Measurements from ENCODE around the gene BRI3BP.
A peak's percentile ranks its signal among the peaks of the same experiment; 100 is the strongest.
"Not testable (repeated sequence)": the region's sequence is repeated elsewhere in the genome, so short reads cannot be mapped to it uniquely, and the experiment has no call there.

BRI3BP gene

DNA sequence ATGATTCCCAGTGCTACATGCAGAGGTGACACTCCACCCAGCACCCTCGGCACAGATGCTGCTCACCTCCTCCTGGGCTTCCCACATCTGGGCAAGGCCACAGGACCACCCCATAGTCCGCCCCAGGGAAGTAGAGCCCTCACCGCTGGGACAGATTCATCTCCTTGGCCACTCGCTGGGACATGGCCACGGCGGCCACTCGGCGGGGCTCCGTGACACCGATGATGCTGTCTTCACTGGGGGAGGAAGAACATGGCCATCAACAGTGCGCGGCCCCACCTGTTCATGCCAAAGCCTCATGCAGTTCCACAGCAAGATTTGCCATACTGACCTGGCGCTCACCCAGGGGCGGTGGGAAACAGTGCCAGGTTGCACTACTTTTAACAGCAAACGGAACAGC lies 18.2 kb upstream of the BRI3BP start:
- no peak for DNase-seq

DNA sequence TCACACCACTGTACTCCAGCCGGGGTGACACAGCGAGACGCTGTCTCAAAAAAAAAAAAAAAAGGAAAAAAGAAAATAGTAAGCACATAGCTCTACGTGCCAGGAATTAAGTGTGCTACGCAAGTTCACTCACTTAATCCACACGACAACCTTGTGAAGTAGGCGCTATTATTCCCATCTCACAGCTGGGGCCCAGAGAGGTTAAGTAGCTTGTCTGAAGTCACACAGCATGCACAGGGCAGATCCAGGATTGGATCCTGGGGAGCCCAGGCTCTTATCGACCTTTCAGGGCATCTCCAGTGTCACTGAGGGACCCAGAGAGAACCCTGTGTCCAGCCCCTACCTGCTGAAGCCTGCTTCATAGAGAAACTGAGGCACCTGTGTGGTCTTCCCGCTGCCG lies 16.4 kb upstream of the BRI3BP start:
- no peak for DNase-seq

DNA sequence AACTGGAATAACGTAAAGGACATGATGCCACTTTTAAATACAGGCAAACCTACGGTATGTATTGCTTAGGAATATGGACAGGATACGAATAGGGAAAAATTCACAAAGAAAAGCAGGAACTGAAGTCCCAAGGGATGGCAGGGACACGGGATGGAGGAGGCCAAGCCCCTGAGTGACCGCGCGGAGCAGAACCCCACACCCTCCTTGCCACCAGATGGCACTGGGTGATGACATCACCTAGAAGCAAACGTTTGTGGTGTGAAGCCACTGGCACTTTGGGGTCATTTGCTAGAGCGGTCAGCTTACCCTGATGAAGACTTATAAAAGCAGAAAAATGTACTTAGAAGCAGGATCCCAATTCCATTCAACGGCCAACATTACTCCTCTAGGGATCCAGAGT lies 13.9 kb upstream of the BRI3BP start:
- no peak for DNase-seq

DNA sequence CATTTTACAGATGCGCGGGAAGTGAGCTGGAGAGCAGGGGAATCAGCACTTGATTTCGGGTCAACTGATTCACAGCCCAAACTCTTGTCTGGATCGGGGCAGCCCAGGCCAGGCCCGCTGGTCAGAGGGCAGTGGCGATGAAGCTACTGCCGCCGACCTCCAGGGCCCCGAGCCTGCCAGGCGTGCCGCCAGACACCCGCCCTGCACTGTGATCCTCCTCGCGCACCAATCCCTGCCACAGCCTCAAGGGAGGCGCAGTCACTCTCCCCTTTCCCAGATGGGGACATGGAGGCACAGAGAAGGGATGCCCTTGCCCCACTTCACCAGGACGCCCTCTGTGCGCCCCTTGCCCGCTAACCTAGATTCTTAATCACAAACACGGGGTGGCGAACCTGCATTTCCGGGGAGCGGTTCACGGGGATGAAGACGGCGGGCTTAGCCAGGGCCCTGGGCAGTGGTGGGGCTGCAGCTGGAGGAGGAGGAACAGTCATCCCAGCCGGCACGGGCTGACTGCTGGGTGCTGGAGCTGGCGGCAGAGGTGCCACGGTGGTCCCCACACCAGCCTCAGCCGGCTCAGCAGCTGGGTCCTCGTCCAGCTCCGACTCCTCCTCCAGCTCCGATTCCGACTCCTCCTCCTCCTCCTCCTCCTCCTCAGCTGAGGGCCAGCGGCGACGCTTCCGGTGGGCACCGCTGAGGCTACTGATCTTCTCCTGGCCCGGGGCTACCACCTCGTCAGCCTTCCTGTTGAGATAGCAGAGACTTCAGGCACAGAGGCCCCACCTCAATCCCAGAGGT lies 13.2 kb upstream of the BRI3BP start:
- no peak for DNase-seq

DNA sequence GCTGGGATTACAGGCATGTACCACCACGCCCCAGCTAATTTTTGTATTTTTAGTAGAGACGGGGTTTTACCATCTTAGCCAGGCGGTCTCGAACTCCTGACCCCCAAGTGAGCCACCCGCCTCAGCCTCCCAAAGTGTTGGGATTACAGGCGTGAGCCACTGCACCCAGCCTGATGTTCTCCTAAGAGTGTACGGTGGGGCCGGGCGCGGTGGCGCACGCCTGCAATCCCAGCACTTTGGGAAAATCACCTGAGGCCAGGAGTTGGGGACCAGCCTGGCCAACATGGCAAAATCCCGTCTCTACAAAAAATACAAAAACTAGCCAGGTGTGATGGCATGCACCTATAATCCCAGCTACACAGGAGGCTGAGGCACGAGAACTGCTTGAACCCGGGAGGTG lies 6.6 kb upstream of the BRI3BP start:
- DNase-seq: not testable (repeated sequence)

DNA sequence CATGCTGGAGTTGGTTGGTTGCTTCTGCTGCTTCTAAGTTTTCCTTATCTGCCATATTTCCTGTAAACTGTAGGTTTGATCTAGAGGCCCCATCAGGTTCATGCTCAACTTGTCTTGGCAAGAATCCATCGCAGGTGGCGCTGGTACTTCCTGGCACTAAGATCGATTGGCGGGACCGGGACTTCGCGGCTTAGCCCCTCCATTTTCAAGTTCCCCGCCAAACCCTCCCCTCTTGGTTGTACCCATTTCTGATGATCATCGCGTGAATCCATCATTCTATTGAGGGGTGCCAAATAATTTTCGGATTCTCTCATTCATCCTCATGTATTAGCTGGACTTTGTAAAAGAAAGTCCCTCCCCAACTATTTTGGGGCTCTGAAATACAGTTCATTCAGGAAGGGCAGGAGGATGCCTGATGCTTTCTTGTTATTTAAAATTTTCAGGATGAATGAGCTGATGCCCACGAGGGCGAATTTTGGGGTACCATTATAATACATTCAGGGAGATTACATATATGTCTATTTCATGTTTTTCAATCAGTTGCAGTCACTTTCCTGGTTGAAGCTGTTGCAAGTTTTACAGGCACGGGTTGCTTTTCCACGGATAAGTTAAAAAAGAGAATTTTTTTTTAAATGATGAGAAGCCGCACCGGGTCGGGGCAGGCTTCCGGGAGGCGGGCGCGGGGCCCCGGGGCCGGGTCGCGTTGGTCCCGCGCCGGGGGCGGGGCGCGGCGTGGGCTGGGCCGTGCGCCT lies 395 bp upstream of the BRI3BP start:
- DNase-seq: peak; percentile 91 to 94

DNA sequence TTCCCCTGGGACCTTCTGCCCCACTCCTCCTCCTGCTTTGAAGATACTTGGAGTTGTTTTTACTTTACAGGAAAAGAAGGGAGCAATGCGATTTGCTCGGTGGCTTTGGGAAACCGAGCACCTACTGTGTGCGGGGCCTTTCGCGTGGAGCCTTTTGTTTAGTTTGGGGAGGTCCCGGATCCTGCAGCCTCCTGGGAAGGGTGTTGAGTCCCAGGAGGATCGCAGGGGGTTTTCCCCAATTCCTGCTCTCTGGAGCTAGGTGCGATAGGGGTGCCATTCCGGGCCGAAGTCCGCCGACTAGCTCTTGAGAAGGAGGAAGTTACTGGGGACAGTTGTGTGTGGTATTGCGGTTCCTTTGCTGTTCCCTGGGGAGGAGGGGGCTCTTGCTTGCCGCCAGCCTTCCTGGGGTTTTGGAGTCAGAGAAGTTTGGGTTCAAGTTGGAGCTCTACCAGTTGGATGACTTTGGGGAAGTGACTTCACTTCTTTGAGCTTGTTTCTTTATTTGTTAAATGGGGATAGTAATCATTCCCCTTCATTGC lies 1.1 kb downstream of the BRI3BP start:
- peak in 1 of 2 experiments; percentile 11 for DNase-seq

DNA sequence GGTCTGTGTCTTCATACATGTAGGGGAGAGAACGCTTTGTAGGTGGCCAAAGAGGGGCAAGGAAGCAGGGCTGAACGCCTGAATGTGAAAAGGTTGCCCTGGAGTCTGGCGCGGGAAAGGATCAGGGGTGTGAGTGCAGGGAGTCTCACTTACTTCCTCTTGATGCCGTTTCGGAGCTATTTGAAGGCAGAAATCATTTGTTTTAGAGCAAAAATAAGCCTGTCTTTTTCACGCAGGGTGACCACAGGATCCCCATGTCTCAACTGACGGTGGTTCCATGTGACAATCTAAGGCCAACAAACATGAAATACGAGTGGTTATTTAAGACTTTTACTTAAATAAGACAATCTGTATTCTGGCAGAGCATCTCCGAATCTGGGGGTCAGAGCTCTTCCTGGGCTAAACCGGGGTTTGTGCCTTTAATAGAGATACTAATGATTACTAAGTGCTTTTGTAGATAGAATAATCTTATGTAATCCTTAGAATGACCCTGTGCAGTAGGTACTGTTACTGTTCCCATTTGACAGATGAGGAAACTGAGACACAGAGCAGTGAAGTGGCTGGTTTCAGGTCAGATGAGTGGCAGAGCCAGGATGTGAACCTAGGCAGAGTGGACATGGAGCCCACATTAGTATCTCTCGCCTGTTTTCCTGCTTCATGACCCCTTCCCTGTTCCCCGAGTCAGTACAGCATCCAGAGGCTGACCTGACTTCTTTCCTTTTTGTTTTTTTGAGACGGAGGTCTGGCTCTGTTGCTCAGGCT lies 1.9 kb downstream of the BRI3BP start:
- no peak for DNase-seq

DNA sequence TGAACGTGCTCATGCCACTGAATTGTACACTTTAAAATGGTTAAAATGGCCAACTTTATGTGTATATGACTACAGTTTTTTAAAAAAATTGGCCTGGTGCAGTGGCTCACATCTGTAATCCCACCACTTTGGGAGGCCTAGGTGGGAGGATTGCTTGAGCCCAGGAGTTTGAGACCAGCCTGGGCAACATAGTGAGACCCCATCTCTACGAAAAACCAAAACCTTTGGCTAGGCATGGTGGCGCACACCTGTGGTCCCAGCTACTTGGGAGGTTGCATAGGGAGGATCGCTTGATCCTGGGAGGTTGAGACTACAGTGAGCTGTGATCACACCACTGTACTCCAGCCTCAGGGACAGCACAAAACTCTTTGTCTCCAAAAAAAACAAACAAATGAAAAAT lies 5.3 kb downstream of the BRI3BP start:
- no peak for DNase-seq

DNA sequence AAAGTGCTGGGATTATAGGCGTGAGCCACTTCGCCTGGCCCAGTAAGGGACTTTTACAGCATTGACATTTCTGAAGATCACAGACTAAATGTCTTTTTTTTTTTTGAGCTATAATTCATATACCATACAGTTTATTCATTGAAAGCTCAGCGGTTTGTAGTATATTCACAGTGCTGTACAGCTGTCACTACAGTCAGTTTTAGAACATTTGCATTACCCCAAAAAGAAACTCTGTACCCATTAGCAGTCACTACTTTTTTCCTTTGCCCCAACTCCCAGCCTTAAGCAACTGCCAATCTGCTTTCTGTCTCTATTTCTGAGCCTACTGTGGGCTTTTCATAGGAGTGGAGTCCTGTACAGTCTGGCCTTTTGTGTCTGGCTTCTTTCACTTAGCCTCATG lies 8.2 kb downstream of the BRI3BP start:
- DNase-seq: no peak

DNA sequence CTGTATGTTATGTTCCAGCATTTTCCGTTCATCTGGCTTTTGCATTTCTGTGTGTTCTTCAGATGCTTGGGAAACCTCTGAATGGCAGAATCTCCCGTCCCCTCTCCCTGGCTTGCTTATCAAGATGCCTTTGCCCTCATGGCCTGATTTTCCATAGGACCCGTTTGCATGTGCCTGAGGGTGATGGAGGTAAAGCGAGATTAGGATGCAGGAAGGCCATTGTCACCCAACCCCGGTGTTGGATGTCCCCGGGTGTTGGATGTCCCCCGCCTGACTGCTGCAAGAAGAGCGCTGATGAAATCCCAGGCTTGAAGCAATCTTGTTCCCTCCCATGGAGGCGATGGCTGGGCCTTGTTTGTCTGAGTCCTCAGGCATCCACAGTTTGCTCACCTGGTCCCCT lies 9.6 kb downstream of the BRI3BP start:
- DNase-seq: no peak

DNA sequence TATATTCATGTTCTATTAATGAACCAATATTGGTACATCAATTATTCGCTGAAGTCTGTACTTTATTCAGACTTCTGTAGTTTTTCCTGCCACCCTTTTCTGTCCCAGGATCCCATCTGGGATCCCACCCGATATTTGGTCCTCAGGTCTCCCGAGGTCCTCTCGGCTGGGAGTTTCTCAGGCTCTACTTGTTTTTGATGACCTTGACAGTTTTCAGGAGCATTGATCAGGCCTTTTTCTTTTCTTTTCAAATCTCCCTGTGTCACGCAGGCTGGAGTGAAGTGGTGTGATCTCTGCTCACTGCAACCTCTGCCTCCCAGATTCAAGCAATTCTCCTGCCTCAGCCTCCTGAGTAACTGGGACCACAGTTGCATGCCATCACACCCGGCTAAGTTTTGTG lies 11.2 kb downstream of the BRI3BP start:
- no peak for DNase-seq

DNA sequence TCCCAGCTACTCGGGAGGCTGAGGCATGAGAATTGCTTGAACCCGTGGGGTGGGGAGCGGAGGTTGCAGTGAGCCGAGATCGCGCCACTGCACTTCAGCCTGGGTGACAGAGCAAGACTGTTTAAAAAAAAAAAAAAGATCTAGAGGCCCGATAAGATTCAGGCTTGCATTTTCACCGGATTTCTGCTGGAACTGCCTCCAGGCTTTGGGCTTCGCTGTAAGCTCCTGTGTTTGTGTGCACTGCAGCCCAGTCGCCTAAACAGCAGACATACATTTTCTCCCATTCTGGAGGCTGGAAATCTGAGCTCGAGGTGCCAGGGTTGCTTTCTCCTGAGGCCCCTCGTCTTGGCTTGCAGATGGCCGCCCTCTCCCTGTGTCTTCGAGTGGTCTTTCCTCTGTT lies 12.2 kb downstream of the BRI3BP start:
- DNase-seq: no peak

DNA sequence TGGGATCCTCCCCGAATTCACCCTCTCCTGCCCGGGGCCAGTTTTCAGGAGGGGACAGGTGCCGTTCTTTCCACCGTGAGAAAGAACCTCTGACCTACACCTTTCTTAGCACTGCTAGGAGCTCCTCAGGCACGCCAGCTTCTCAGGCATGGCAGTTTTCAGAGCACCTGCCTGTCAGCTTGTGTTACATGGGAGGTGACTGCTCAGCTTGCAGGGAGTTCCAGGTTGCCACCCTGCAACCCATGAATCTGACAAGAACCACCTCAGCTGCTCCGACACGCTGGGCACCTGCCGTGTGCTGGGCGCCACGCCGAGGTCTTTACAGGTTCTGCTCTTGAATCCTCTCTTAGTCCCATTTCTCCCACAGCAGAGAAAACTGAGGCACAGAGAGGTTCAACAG lies 12.9 kb downstream of the BRI3BP start:
- no peak for DNase-seq

DNA sequence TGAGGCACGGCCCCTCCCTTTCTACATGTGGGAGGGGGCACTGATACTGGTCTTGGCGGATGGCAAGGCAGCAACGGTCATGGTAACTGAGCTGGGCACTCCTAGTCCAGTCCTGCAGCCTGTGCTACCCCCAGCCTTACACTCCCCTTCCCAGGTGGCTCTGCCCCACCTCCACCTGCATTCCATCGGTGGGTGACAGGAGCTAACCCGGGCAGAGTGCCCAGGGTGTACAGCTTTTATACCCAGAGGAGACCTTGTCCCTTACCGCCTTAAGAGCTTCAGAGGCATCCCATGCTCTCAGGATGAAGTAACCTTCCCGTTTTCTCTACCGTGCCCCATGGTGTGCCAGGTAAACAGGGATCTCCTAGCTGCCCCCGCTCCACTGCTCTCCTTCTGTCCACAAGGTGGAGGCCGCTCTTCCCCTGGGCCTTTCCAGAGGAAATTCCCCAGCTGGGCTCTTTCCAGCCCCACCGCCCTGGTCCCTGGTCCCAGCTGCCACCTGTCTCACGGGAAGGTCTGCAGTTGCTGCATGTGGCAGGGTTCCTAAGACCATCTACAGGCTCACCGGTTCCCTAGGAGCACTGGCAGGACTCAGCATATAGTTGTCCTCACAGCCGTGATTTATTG lies 20.5 kb downstream of the BRI3BP start:
- DNase-seq: no peak

DNA sequence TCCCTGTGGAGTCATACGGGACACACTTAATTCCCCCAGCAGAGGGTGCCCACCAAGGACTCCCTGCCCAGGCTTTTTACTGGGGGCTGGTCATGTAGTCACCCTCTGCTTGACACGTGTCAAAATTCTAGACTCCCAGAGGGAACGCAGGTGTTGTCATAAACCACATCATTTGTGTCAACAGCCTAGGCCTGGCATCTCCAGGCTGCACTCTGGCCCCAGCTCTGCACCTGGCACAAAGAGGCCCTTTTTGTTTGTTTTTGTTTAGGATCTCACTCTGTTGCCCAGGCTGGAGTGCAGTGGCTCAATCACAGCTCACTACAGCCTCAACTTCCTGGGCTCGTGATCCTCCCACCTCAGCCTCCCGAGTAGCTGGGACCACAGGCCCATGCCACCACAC lies 21.1 kb downstream of the BRI3BP start:
- DNase-seq: no peak

DNA sequence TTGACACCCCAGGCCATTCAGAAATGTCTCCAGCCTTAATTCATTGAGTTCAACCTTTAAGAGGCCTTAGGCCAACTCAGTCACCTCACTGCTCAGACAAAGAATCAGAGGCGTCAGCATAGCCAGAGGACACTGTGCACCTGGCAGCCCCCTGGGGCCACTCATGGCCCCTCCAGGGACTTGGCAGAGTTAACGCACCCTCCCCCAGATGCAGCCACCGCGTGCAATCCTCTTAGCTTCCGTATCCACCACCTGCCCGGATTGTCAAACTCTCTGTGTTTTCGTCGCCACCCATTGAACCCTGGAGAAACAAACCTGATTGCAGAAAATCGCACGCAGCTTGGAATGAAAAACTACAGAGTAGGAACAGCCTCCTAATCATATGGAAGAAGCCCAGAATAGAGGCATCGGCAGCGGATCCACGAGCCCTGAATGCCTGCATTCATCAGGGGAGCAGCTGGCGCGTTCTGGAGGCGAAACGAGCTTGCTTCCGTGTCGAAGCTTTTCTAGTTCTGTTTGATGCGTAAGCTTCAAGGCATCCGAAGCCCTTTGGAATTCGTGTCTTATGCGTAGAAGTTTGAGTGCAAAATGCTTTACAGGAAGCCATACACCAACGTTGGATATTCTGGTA lies 22.4 kb downstream of the BRI3BP start:
- DNase-seq: peak in 1 of 2 experiments; percentile 38

DNA sequence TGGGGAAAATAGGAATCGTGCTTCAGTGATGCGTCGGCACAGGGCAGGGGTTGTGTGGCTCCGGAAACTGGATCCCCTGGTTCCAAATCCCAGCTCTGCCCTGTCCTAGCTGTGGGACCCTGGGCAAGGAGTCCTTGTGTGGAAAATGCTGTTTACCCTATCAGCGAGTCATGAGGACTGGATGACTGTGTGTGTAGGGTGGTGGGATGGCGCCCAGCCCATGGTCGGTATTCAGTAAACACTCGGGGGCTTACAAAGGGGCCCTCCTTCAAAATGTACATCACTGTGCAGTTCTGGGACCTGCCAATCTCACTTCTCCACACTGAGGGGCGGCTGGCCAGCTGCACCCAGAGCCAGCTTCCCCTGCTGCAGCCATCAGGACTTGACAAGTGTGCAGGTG lies 24.4 kb downstream of the BRI3BP start:
- no peak for DNase-seq

DNA sequence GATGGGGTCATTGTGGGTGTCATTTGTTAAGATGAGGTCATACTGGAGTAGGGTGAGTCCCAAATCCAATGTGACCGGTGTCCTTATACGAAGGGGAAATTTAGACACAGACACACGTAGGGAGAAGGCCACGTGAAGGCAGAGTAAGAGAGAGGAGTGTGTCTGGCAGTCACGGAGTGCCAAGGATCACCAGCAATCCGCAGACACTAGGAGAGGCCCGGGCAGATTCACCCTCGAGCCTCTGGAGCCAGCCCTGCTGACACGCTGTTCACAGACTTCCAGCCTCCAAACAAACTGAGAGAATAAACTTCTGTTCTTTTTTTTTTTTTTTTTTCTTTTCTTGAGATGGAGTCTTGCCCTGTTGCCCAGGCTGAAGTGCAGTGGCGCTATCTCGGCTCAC lies 24.9 kb downstream of the BRI3BP start:
- DNase-seq: no peak

DNA sequence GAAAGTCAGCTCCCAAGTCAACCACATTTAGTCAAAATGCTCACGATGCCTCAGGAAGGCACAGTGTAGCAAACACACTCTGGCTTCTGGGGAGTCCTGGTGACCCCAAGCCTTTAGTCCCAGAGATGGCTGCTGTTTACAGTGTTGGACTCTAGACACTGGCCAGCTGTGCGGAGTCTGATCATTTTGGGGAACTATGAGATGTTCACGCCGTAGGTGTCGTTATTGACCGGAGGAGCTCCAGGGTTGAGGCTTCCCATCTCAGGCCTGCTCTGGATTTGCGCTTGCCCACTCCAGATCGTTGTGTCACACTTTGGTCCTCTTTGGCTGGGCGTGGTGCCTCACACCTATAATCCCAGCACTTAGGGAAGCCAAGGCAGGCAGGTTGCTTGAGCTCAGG lies 27.7 kb downstream of the BRI3BP start:
- DNase-seq: no peak

DNA sequence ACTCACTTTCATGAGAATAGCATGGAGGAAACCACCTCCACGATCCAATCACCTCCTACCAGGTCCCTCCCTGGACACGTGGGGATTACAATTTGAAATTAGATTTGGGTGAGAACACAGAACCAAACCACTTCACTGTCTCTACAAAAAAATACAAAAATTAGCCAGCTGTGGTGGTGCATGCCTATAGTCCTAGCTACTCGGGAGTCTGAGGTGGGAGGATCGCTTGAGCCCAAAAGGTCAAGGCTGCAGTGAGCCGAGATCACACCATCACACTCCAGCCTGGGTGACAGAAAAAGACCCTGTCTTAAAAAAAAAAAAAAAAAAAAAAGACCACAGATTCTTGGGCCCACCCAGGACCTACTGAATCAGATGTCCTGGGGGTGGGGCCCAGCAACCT lies 28.3 kb downstream of the BRI3BP start:
- no peak for DNase-seq

DNA sequence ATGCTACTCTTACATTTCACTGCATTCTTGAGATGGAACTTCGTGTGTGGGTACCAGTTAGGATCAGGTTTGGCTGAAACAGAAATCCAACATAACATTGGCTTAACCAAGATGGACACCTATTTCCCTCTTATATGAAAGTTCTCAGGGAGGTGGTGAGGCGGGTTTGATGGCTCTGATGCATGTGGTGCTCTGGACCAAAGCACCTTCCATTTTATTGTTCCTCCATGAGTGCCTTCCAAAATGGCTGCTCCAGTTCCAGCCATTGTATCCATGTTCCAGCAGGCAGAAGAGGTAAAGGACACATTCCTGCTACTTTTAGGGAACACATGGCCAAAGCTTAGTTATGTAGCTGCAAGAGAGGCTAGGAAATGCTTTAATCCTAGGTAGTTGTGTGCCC lies 29.6 kb downstream of the BRI3BP start:
- DNase-seq: no peak

All from NCI-H524 (cell line).